ENCODE data around the gene PRKD2. TPM values are rescaled to one million over a fixed set of nuclear protein-coding genes. Genes with fewer than 3 reads are reported as not detected.
A peak's percentile ranks its signal among the peaks of the same experiment; 100 is the strongest.

Gene PRKD2
- total and polyA plus RNA-seq, 8 donors = 7.0 to 50.6 (median 26.3) TPM

DNA sequence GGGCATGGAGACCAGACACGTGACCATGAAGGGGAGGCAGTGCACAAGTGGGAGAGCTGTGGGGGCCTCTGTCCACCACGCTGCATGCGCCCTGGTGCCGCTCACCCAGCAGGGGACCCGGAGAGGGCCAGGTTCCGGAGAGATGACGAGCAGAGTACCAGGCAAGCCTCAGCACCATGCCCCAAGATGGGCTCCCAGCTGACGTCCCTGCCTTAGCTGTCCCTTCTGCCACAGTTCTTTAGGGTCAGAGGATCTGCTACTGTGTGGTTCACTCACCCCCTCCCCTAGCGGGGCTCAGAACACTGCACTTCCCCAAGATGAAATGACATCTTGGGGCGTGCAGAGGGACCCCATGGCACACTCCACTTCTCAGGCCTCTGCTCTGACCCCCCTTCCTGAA, 9.6 kb upstream of the PRKD2 start:
- peaks cover 92 to 100% (median 100%) of the 10 kb centered on the region in 4 donors for H3K36me3 ChIP-seq
- peak overlapping the region in 1 of 5 donors; percentile 7 for H3K27ac ChIP-seq
- no peak for DNase-seq
- TF ChIP-seq EP300 (IDR thresholded peaks at IDR 0.05) (no peak), POLR2A (IDR thresholded peaks at IDR 0.05) (no peak), POLR2AphosphoS5 (IDR thresholded peaks at IDR 0.05) (no peak)
- TF ChIP-seq, protein P1, sequence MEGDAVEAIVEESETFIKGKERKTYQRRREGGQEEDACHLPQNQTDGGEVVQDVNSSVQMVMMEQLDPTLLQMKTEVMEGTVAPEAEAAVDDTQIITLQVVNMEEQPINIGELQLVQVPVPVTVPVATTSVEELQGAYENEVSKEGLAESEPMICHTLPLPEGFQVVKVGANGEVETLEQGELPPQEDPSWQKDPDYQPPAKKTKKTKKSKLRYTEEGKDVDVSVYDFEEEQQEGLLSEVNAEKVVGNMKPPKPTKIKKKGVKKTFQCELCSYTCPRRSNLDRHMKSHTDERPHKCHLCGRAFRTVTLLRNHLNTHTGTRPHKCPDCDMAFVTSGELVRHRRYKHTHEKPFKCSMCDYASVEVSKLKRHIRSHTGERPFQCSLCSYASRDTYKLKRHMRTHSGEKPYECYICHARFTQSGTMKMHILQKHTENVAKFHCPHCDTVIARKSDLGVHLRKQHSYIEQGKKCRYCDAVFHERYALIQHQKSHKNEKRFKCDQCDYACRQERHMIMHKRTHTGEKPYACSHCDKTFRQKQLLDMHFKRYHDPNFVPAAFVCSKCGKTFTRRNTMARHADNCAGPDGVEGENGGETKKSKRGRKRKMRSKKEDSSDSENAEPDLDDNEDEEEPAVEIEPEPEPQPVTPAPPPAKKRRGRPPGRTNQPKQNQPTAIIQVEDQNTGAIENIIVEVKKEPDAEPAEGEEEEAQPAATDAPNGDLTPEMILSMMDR (IDR thresholded peaks at IDR 0.05) = no peak
- no peaks in the 10 kb centered on the region for H3K27me3 ChIP-seq
- no peaks in the 10 kb centered on the region for H3K9me3 ChIP-seq
- 84 to 93% (median 91%) methylated on average over 10 of the region's 10 CpGs for WGBS, 5 donors
- no peak overlapping the region for H3K4me3 ChIP-seq
- H3K4me1 ChIP-seq = peaks cover 0 to 34% (median 17%) of the 10 kb centered on the region in 4 donors
- intact Hi-C loops (cut with DNase I; ENCODE audit: low total_unique reads) = no loop called here

DNA sequence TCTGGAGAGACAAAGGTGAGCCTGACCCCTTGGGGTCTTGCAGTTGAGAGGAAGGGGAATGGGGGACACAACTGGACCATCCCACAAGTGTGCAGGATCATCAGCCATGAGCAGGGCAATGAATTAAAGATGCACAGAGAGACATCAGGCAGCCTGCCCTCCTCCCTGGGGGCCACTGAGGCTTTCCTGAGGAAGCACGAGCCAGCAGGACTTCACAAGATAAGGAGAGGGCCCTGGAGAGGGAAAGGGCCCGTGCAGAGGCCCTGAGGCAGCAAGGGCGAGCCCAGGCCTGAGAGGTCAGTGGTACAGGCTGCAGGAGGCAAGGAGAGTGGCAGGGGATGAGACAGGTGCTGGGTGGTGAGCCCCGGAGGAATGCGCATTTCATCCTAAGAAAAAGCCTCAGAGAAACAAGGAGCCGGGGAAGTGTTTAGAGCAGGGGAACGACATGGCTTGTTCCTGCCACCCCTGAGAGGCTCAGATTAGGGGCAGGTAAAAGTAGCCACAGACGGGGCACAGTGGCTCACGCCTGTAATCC, 9.0 kb upstream of the PRKD2 start:
- H3K9me3 ChIP-seq = no peaks in the 10 kb centered on the region
- no peak overlapping the region for H3K27ac ChIP-seq
- no peak for DNase-seq
- H3K4me1 ChIP-seq = peaks cover 0 to 28% (median 12%) of the 10 kb centered on the region in 4 donors
- H3K36me3 ChIP-seq = peaks cover 94 to 100% (median 100%) of the 10 kb centered on the region in 4 donors
- 77 to 85% (median 78%) methylated on average over 9 of the region's 9 CpGs for WGBS, 5 donors
- intact Hi-C loops (cut with DNase I; ENCODE audit: low total_unique reads) = no loop called here
- TF ChIP-seq, protein P1 (IDR thresholded peaks at IDR 0.05) = no peak
- TF ChIP-seq POLR2AphosphoS5 (IDR thresholded peaks at IDR 0.05) = no peak
- TF ChIP-seq POLR2A (IDR thresholded peaks at IDR 0.05) = no peak
- no peak for TF ChIP-seq EP300 (IDR thresholded peaks at IDR 0.05)
- H3K27me3 ChIP-seq = no peaks in the 10 kb centered on the region
- H3K4me3 ChIP-seq = no peak overlapping the region

DNA sequence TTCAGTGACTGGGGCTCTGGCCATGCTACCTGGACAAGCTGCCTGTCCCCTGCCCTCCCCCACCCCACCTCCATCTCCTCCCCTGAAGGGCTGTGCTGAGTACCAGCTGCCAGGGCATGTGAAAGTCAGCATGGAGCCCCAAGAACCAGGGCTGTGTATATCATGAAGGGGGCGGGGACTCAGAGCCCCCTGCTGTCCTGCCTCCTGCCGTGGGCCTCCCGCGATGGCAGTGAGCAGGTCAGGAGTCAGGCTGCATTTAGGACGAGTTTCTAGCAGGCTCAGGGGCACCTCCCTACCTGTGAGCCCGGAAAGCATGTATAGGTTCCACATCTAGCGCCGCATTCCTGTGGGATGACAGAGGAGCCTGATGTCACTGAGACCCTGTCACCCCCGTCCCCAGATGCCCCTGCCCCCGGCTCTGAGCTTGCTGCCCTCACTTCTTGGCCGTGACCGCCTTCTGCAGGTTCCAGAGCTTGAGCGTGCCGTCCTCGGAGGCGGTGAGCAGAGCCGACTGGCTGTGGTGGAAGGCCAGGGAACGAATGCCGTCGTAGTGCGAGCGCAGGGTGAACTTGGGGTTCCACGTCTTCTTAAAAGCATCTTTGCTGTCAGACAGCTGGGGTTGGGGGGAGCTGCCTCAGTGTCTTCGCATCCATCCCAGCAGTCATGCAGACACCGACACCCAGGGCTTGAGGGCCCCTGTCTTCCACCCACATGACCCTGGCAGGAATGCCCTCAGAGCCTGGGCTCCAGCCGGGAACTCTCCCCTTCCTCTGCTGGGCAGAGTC, 8.3 kb upstream of the PRKD2 start:
- H3K4me3 ChIP-seq = no peak overlapping the region
- no peak for DNase-seq
- TF ChIP-seq, protein P1 (IDR thresholded peaks at IDR 0.05) = no peak
- TF ChIP-seq POLR2AphosphoS5 (IDR thresholded peaks at IDR 0.05) = no peak
- TF ChIP-seq EP300 (IDR thresholded peaks at IDR 0.05) = no peak
- TF ChIP-seq POLR2A (IDR thresholded peaks at IDR 0.05) = no peak
- H3K36me3 ChIP-seq = peaks cover 95 to 100% (median 100%) of the 10 kb centered on the region in 4 donors
- intact Hi-C loops (cut with DNase I; ENCODE audit: low total_unique reads) = no loop called here
- no peak overlapping the region for H3K27ac ChIP-seq
- WGBS, 5 donors = 90 to 94% (median 92%) methylated on average over 25 to 26 of the region's 26 CpGs
- H3K9me3 ChIP-seq = no peaks in the 10 kb centered on the region
- no peaks in the 10 kb centered on the region for H3K27me3 ChIP-seq
- peaks cover 0 to 21% (median 11%) of the 10 kb centered on the region in 4 donors for H3K4me1 ChIP-seq

DNA sequence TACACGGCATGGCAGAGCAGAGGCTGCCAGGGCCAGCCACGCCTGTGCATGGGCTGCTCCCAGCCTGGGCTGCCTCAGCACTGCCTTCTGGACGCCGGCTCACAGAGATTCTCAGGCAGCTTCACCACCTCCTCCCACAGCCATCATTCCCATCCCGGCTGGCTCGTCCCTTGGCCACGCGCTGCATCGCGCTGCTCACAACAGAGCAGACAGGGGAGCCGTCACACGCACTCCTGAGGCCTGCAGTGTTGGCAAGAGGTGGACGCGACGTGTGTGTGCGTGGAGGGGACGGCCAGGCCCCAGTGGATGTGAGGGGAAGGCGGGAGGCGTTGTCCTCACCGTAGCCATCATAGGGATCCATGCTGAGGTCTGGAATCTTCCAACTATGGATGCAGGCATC, 7.6 kb upstream of the PRKD2 start:
- peaks cover 0 to 18% (median 11%) of the 10 kb centered on the region in 4 donors for H3K4me1 ChIP-seq
- H3K9me3 ChIP-seq = no peaks in the 10 kb centered on the region
- TF ChIP-seq POLR2A (IDR thresholded peaks at IDR 0.05) (no peak), POLR2AphosphoS5 (IDR thresholded peaks at IDR 0.05) (no peak), EP300 (IDR thresholded peaks at IDR 0.05) (no peak)
- TF ChIP-seq, protein P1 (IDR thresholded peaks at IDR 0.05) = no peak
- no peak overlapping the region for H3K4me3 ChIP-seq
- H3K27me3 ChIP-seq = no peaks in the 10 kb centered on the region
- intact Hi-C loops (cut with DNase I; ENCODE audit: low total_unique reads) = no loop called here
- H3K27ac ChIP-seq = no peak overlapping the region
- no peak for DNase-seq
- 85 to 91% (median 87%) methylated on average over 14 to 20 of the region's 20 CpGs for WGBS, 5 donors
- peaks cover 93 to 100% (median 100%) of the 10 kb centered on the region in 4 donors for H3K36me3 ChIP-seq
